H1 (cell line): ENCODE measurements around the gene BUD23. TPM values are rescaled to one million over a fixed set of nuclear protein-coding genes. Genes with fewer than 3 reads are reported as not detected.

Source experiments
- BACH1 ChIP-seq: IDR thresholded peaks from 2 replicates; pipeline ENCODE4 v1.6.1; 2012; ENCODE audit warnings: low read length, improper control_type of control experiment
- CBX8 ChIP-seq: fragments of 300-800, 300-1000 bp; sonication (generic); IDR thresholded peaks from 2 replicates; pipeline ENCODE4 v1.7.1; 2016; ENCODE audit warnings: low read depth, low read length, borderline replicate concordance
- CHD7 ChIP-seq: fragments of 300-600 bp; sonication (generic); IDR thresholded peaks from 2 replicates; pipeline ENCODE4 v1.7.1; 2012; ENCODE audit warnings: low read length, moderate library complexity, mild to moderate bottlenecking, inconsistent platforms; ENCODE audit not compliant: insufficient replicate concordance
- EZH2 ChIP-seq: fragments of 200-600 bp; sonication (generic); IDR thresholded peaks from 2 replicates; pipeline ENCODE4 v1.7.1; 2012; ENCODE audit warnings: low read depth, mild to moderate bottlenecking, moderate library complexity, low read length, inconsistent platforms; ENCODE audit not compliant: severe bottlenecking
- NANOG ChIP-seq: IDR thresholded peaks from 2 replicates; pipeline ENCODE4 v1.6.1; 2011; ENCODE audit warnings: low read length, low read depth, mild to moderate bottlenecking, inconsistent platforms; ENCODE audit not compliant: insufficient read depth, poor library complexity, severe bottlenecking
- RAD21 ChIP-seq, 2 experiments: IDR thresholded peaks in 1 of 2; conservative IDR thresholded peaks in 1 of 2; 2 replicates each; pipeline ENCODE4 v1.6.1; 2011; ENCODE audit warnings: low read depth in 2 of 2, low read length in 2 of 2, improper control_type of control experiment in 1 of 2, inconsistent platforms in 1 of 2, mild to moderate bottlenecking in 1 of 2, moderate library complexity in 1 of 2
- RBBP5 ChIP-seq: IDR thresholded peaks from 2 replicates; pipeline ENCODE4 v1.7.1; 2012; ENCODE audit warnings: low read depth, mild to moderate bottlenecking, inconsistent platforms, low read length, moderate library complexity, borderline replicate concordance
- TEAD4 ChIP-seq: IDR thresholded peaks from 2 replicates; pipeline ENCODE4 v1.6.1; 2012; ENCODE audit warnings: low read depth, low read length, inconsistent platforms, mixed read lengths
- polyA plus RNA-seq, 7 experiments: library from polyadenylated mRNA; depleted of rRNA in 3 of 7; stranded (reverse) in 5 of 7; unstranded in 2 of 7; fragments of >200 nt in 5 of 7; fragments of 200-250 nt in 2 of 7; gene quantifications; 1 replicate in 5 of 7; 2 replicates in 1 of 7; 4 replicates in 1 of 7; pipeline versions ENCODE4 v1.2.1 to v1.2.3, GENCODE V29; 2011 to 2013; ENCODE audit warnings: missing spikeins in 2 of 7, mixed read lengths in 2 of 7
- total RNA-seq: library from RNA; stranded (reverse); fragmentation: NEBNext Ultra II Directional; extraction: Animal tissue kit (Norgen Biotek cat#: 25700); gene quantifications from 2 replicates; pipeline ENCODE4 v1.2.1, GENCODE V29; 2021

Gene BUD23
- total and polyA plus RNA-seq, 2 of the 8 experiments (the other 6 are each of a cell fraction or from before 2014, with no cell fraction given), result 72.3 to 78.4 TPM

GRCh38 chr7:73638911-73639310 lies 44.5 kb upstream of the BUD23 start (continued):
- TF ChIP-seq CHD7 (no peak), RBBP5 (no peak), BACH1 (no peak), TEAD4 (no peak), CBX8 (no peak), RAD21 (IDR thresholded peaks at IDR 0.05 in 1 of 2, conservative IDR thresholded peaks at IDR 0.05 in 1 of 2; ENCODE audit: low read depth in 2 of 2, low read length in 2 of 2) (no peak), NANOG (no peak), EZH2 (no peak)
